A673 (cell line): ENCODE results near the gene ASB18. TPM values are rescaled to one million over a fixed set of nuclear protein-coding genes. Genes with fewer than 3 reads are reported as not detected.

Source experiments
- BruUV-seq: library from RNA; stranded (reverse); fragments of 400-500 nt; replicated peaks from 2 replicates; lab custom pipeline; 2021; lab: Mats Ljungman, UMichigan
- CTCF ChIA-PET: fragments of 300-600 bp; sonication (Branson Sonifier 250); formaldehyde crosslinking; loops from one replicate; lab custom pipeline; 2022; ENCODE audit warnings: antibody characterized with exemption; lab: Charles Lee
- POLR2A ChIA-PET: fragments of 300-600 bp; sonication (Branson Sonifier 250); formaldehyde crosslinking; loops from one replicate; lab custom pipeline; 2022; ENCODE audit warnings: antibody characterized with exemption; ENCODE audit not compliant: low non-redundant PET; lab: Charles Lee
- DNase-seq: peaks from one replicate; pipeline ENCODE4 v3.0.0-alpha.2; 2015; ENCODE audit warnings: low spot score
- H3K27ac ChIP-seq: fragments of 200-600 bp; sonication (generic); 2 replicates; pipeline ENCODE4 v1.5.1; 2016; ENCODE audit warnings: mixed run types, low read depth, mild to moderate bottlenecking, mixed read lengths, antibody characterized with exemption, low read length; ENCODE audit not compliant: poor library complexity, severe bottlenecking
- H3K27me3 ChIP-seq: fragments of 200-600 bp; sonication (generic); replicated peaks from 2 replicates; pipeline ENCODE4 v1.6.1; 2017; ENCODE audit warnings: mixed run types, low read depth, mild to moderate bottlenecking, mixed read lengths, antibody characterized with exemption, low read length; ENCODE audit not compliant: insufficient read depth, poor library complexity
- H3K36me3 ChIP-seq: fragments of 200-600 bp; sonication (generic); 2 replicates; pipeline ENCODE4 v1.6.1; 2016; ENCODE audit warnings: mixed run types, mild to moderate bottlenecking, mixed read lengths, antibody characterized with exemption, low read length; ENCODE audit not compliant: insufficient read depth, poor library complexity, severe bottlenecking
- H3K4me1 ChIP-seq: fragments of 200-600 bp; sonication (generic); 2 replicates; pipeline ENCODE4 v1.6.1; 2017; ENCODE audit warnings: mixed run types, mild to moderate bottlenecking, mixed read lengths, antibody characterized with exemption, low read length; ENCODE audit not compliant: insufficient read depth, poor library complexity, severe bottlenecking
- H3K4me3 ChIP-seq: fragments of 200-600 bp; sonication (generic); 2 replicates; pipeline ENCODE4 v1.5.1; 2016; ENCODE audit warnings: low read depth, mixed run types, mild to moderate bottlenecking, mixed read lengths, low read length; ENCODE audit not compliant: poor library complexity, severe bottlenecking
- H3K9me3 ChIP-seq: fragments of 200-600 bp; sonication (generic); 2 replicates; pipeline ENCODE4 v1.6.1; 2016; ENCODE audit warnings: mixed run types, low read depth, mild to moderate bottlenecking, mixed read lengths, antibody characterized with exemption, low read length; ENCODE audit not compliant: poor library complexity, severe bottlenecking
- CTCF ChIP-seq: fragments of 300-800, 200-600 bp; sonication (generic); conservative IDR thresholded peaks from 2 replicates; pipeline ENCODE4 v1.5.1; 2017; ENCODE audit warnings: low read depth, mild to moderate bottlenecking, antibody characterized with exemption, low read length, moderate library complexity, mixed read lengths
- EZH2 ChIP-seq: fragments of 200-600 bp; sonication (generic); IDR thresholded peaks from 2 replicates; pipeline ENCODE4 v1.6.1; 2017; ENCODE audit warnings: borderline replicate concordance, low read depth, mild to moderate bottlenecking, mixed read lengths, antibody characterized with exemption, low read length; ENCODE audit not compliant: poor library complexity, severe bottlenecking
- intact Hi-C: fragments of 100-400 bp; cut with micrococcal nuclease; formaldehyde crosslinking; loops from one replicate; pipeline ENCODE4 v1.10.0; 2022; ENCODE audit not compliant: unreplicated experiment
- total RNA-seq: library from RNA; stranded (reverse); gene quantifications from 2 replicates; pipeline ENCODE4 v1.2.3, GENCODE V29; 2021

Gene ASB18
- total RNA-seq, 1 experiment from 2014 or later, result not detected

DNA sequence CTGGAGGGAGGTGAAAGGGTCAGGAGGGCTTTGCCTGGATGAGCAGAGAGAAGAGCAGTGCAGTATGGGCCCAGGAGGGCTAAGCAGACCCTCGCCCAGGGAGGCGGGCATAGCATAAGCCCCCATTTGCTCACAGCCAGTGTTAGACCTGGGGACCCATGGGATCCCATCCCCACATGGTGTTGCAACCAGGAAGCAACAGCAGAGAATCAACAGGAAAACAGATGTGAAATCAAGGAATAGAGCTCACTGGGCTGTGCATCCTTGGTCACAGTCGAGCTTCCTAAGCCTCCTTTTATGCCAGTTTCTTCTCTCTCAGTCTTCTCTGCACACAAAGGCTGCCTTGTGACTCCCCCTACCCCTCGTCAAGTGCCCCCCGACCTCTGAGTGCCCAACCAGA, 19.9 kb downstream of the ASB18 start:
- H3K4me1 ChIP-seq, result no peaks in the 10 kb centered on the region
- BruUV-seq, result no TSS peak
- TF ChIP-seq EZH2 (no peak), CTCF (no peak)
- H3K27ac ChIP-seq, result no peak overlapping the region
- no peak overlapping the region for H3K4me3 ChIP-seq
- no peaks in the 10 kb centered on the region for H3K36me3 ChIP-seq
- no peak for DNase-seq
- ChIA-PET POLR2A (no interaction called here), CTCF (no interaction called here)
- no peaks in the 10 kb centered on the region for H3K9me3 ChIP-seq
- intact Hi-C loops, result no loop called here
- peaks cover 78% of the 10 kb centered on the region for H3K27me3 ChIP-seq

DNA sequence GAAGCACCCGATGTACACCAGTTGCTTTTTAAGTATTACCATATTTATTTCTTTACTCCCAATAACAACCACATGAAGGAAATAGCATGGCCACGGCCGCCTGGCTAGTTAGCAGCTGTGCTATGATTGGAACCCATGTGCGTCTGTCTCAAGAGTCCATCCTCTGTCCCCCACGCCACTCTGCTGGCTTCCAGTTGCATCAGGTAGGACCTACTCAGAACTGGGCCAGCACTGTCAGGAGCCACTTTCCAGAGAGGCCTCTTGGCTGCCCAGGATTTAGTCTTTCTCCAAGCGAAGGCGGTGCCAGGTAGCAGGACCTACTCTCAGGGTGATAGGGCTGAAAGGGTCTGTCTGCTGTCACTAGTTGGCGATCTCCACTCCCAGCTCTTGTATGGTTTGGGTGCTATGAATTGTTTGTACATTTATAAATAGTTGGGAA, 22.1 kb downstream of the ASB18 start:
- no peak for DNase-seq
- ChIA-PET POLR2A (no interaction called here), CTCF (no interaction called here)
- no peaks in the 10 kb centered on the region for H3K9me3 ChIP-seq
- no peak overlapping the region for H3K27ac ChIP-seq
- no TSS peak for BruUV-seq
- peaks cover 81% of the 10 kb centered on the region for H3K27me3 ChIP-seq
- no peak overlapping the region for H3K4me3 ChIP-seq
- no peak for TF ChIP-seq EZH2
- TF ChIP-seq CTCF, result no peak
- intact Hi-C loops, result no loop called here
- H3K4me1 ChIP-seq, result no peaks in the 10 kb centered on the region
- H3K36me3 ChIP-seq, result no peaks in the 10 kb centered on the region

GRCh38 chr2:236241181-236242056, 22.8 kb downstream of the ASB18 start:
- Histone ChIP-seq H3K4me3 (no peak overlapping the region), H3K27ac (no peak overlapping the region), H3K4me1 (no peaks in the 10 kb centered on the region), H3K9me3 (no peaks in the 10 kb centered on the region), H3K36me3 (no peaks in the 10 kb centered on the region), H3K27me3 (peaks cover 81% of the 10 kb centered on the region)
- POLR2A ChIA-PET, result no interaction called here
- intact Hi-C loops, result no loop called here
- TF ChIP-seq CTCF, result no peak
- TF ChIP-seq EZH2, result no peak
- no TSS peak for BruUV-seq
- no peak for DNase-seq
- CTCF ChIA-PET, result no interaction called here
